Right atrium auricular region (tissue), 2 donors: ENCODE measurements around the gene ALX4. TPM values are rescaled to one million over a fixed set of nuclear protein-coding genes. Genes with fewer than 3 reads are reported as not detected.

Experiments used
- DNase-seq: peaks from one replicate; pipeline ENCODE4 v3.0.0-alpha.2; 2019; ENCODE audit warnings: low spot score
- H3K27ac ChIP-seq, 2 donors: fragments of 200-600 bp; sonication (generic); 1 replicate in 1 of 2; 2 replicates in 1 of 2; pipeline ENCODE4 v1.5.1; 2016 to 2019
- H3K27me3 ChIP-seq, 2 donors: fragments of 200-600 bp; sonication (generic); one replicate each; pipeline versions ENCODE4 v1.5.1 to v1.6.0; 2017 to 2019
- H3K36me3 ChIP-seq: fragments of 200-600 bp; sonication (generic); one replicate; pipeline ENCODE4 v1.5.1; 2016
- H3K4me1 ChIP-seq, 2 donors: fragments of 200-600 bp; sonication (generic); one replicate each; pipeline versions ENCODE4 v1.5.1 to v1.6.0; 2017 to 2019
- H3K4me3 ChIP-seq, 2 donors: fragments of 200-600 bp; sonication (generic); 1 replicate in 1 of 2; 2 replicates in 1 of 2; pipeline ENCODE4 v1.5.1; 2017 to 2019; ENCODE audit warnings: mild to moderate bottlenecking in 1 of 2, moderate library complexity in 1 of 2
- H3K9me3 ChIP-seq, 2 donors: fragments of 200-600 bp; sonication (generic); one replicate each; pipeline ENCODE4 v1.5.1; 2019
- total RNA-seq, 2 donors: library from RNA; depleted of rRNA; stranded (reverse); fragments of >200 nt; gene quantifications; one replicate each; pipeline ENCODE4 v1.1.0, GENCODE V29; 2016
- TF ChIP-seq, protein P1 (sequence below), 2 donors: fragments of 200-600 bp; sonication (generic); IDR thresholded peaks; one replicate each; pipeline ENCODE4 v1.5.1; 2019; ENCODE audit warnings: antibody characterized with exemption in 2 of 2

The ALX4 gene
- under 1 TPM in 1 of 2 donors, not detected in 1; 0.07 TPM for total RNA-seq

GRCh38 chr11:44309478-44310205, at the start of gene ALX4:
ALX4 (minus strand) TSS chr11:44310139; CDS start chr11:44310062, 77 bp downstream.
- H3K36me3 ChIP-seq = no peaks in the 10 kb centered on the region
- H3K4me1 ChIP-seq = peaks cover 0 to 34% of the 10 kb centered on the region in 2 donors
- peaks cover 59 to 72% of the 10 kb centered on the region in 2 donors for H3K27me3 ChIP-seq
- H3K27ac ChIP-seq = no peak within 1 kb of the TSS
- DNase-seq = no peak
- H3K4me3 ChIP-seq = peak within 1 kb of the TSS; percentile 16 to 46
- TF ChIP-seq, protein P1, sequence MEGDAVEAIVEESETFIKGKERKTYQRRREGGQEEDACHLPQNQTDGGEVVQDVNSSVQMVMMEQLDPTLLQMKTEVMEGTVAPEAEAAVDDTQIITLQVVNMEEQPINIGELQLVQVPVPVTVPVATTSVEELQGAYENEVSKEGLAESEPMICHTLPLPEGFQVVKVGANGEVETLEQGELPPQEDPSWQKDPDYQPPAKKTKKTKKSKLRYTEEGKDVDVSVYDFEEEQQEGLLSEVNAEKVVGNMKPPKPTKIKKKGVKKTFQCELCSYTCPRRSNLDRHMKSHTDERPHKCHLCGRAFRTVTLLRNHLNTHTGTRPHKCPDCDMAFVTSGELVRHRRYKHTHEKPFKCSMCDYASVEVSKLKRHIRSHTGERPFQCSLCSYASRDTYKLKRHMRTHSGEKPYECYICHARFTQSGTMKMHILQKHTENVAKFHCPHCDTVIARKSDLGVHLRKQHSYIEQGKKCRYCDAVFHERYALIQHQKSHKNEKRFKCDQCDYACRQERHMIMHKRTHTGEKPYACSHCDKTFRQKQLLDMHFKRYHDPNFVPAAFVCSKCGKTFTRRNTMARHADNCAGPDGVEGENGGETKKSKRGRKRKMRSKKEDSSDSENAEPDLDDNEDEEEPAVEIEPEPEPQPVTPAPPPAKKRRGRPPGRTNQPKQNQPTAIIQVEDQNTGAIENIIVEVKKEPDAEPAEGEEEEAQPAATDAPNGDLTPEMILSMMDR (IDR thresholded peaks at IDR 0.05) = no peak
- H3K9me3 ChIP-seq = no peaks in the 10 kb centered on the region

- no peak for DNase-seq
- Histone ChIP-seq H3K9me3 (peaks cover 0 to 10% of the 10 kb centered on the region in 2 donors), H3K4me3 (no peak overlapping the region)
Measured at GRCh38 chr11:44359162-44359561, 49.2 kb upstream of the ALX4 start.

GRCh38 chr11:44358713-44359112, 48.8 kb upstream of the ALX4 start:
- H3K27me3 ChIP-seq = no peaks in the 10 kb centered on the region
- H3K36me3 ChIP-seq = no peaks in the 10 kb centered on the region
- no peak overlapping the region for H3K4me3 ChIP-seq
- TF ChIP-seq, protein P1 (IDR thresholded peaks at IDR 0.05) = no peak
- peaks cover 0 to 5% of the 10 kb centered on the region in 2 donors for H3K9me3 ChIP-seq
- no peaks in the 10 kb centered on the region for H3K4me1 ChIP-seq
- H3K27ac ChIP-seq = no peak overlapping the region
- no peak for DNase-seq

More at GRCh38 chr11:44359162-44359561, 49.2 kb upstream of the ALX4 start:
- Histone ChIP-seq H3K36me3 (no peaks in the 10 kb centered on the region), H3K27me3 (no peaks in the 10 kb centered on the region), H3K4me1 (no peaks in the 10 kb centered on the region), H3K27ac (no peak overlapping the region)
- TF ChIP-seq, protein P1 (IDR thresholded peaks at IDR 0.05) = no peak

DNA sequence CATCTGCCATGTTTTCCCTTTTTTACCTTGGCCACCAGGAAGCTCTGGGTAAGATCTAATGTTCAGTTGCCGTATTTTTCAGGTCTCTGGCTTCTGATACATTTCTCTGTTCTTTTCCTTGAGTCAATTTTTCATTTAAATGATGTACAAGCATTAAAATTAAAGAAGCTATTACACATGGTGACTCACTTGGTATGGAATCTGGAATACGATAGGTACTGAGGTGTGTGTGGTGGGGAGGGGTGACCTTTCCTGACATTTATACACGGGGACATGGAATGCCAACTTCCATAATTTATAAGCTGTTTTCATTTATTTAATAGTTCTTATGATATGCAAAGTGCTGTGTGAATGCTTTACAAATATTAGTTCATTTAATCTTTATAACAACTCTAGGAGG, 47.8 kb upstream of the ALX4 start:
- Histone ChIP-seq H3K27me3 (no peaks in the 10 kb centered on the region), H3K9me3 (no peaks in the 10 kb centered on the region), H3K4me3 (no peak overlapping the region), H3K27ac (no peak overlapping the region), H3K36me3 (no peaks in the 10 kb centered on the region), H3K4me1 (no peaks in the 10 kb centered on the region)
- DNase-seq = no peak
- TF ChIP-seq, protein P1 (IDR thresholded peaks at IDR 0.05) = no peak

DNA sequence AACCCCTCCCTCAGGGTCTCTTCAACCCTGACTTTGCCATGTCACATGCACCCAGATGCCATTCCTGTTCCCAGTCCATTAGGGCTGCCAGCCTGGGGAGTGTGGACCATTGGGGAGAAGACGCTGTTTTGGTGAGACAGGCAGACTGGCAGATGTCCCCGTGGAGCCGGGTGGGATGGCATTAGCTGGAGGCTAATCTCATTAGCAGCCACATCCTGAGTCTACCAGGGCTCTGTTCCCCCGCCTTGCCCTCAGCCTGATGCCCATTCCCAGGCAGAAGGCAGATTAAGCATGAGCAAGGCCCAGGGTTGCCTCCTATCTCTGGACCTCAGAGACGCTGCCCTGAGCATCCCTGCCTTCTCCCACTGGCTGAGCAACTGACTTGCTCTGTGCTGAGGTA, 46.4 kb upstream of the ALX4 start:
- no peak overlapping the region for H3K27ac ChIP-seq
- H3K27me3 ChIP-seq = no peaks in the 10 kb centered on the region
- H3K4me1 ChIP-seq = no peaks in the 10 kb centered on the region
- H3K36me3 ChIP-seq = no peaks in the 10 kb centered on the region
- no peaks in the 10 kb centered on the region for H3K9me3 ChIP-seq
- TF ChIP-seq, protein P1 (IDR thresholded peaks at IDR 0.05) = no peak
- no peak overlapping the region for H3K4me3 ChIP-seq
- DNase-seq = no peak
